ENCODE results near the gene PAQR5. TPM values are rescaled to one million over a fixed set of nuclear protein-coding genes. Genes with fewer than 3 reads are reported as not detected.

The PAQR5 gene
- total RNA-seq, 1 experiment from 2014 or later: 3.4 TPM

GRCh38 chr15:69367236-69367635, 68.5 kb downstream of the PAQR5 start:
- peaks cover 20% of the 10 kb centered on the region for H3K4me1 Mint-ChIP-seq (ENCODE audit: low read depth, unreplicated experiment)
- Histone ChIP-seq H3K36me3 (ENCODE audit: control insufficient read depth, insufficient read depth, low read length) (no peaks in the 10 kb centered on the region), H3K9me3 (0 out of 2 replicates have a peak, but pooled peaks cover 5% of the 10 kb centered on the region), H3K4me3 (ENCODE audit: low read depth, low read length) (no peak overlapping the region), H3K27me3 (replicated peaks; ENCODE audit: control insufficient read depth, insufficient read depth, low read length) (no peaks in the 10 kb centered on the region), H3K4me1 (peaks cover 11% of the 10 kb centered on the region)
- CTCF ChIA-PET: interaction anchor here (0.8 to 1.0 kb wide), 2 partner anchors 27 to 102 kb away, joined by 3 to 5 read pairs; no protein-coding TSS in a partner anchor
- TF ChIP-seq, protein P1, sequence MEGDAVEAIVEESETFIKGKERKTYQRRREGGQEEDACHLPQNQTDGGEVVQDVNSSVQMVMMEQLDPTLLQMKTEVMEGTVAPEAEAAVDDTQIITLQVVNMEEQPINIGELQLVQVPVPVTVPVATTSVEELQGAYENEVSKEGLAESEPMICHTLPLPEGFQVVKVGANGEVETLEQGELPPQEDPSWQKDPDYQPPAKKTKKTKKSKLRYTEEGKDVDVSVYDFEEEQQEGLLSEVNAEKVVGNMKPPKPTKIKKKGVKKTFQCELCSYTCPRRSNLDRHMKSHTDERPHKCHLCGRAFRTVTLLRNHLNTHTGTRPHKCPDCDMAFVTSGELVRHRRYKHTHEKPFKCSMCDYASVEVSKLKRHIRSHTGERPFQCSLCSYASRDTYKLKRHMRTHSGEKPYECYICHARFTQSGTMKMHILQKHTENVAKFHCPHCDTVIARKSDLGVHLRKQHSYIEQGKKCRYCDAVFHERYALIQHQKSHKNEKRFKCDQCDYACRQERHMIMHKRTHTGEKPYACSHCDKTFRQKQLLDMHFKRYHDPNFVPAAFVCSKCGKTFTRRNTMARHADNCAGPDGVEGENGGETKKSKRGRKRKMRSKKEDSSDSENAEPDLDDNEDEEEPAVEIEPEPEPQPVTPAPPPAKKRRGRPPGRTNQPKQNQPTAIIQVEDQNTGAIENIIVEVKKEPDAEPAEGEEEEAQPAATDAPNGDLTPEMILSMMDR (IDR thresholded peaks at IDR 0.05; ENCODE audit: insufficient read depth in 1 of 2, low read depth in 1 of 2, low read length in 1 of 2, severe bottlenecking in 1 of 2, unreplicated experiment in 1 of 2): no peak
- intact Hi-C loops (cut with micrococcal nuclease; ENCODE audit: unreplicated experiment): no loop called here
- peak overlapping the region; percentile 21 for H3K4me3 Mint-ChIP-seq (ENCODE audit: unreplicated experiment)
- H3K9me3 Mint-ChIP-seq (ENCODE audit: unreplicated experiment): no peaks in the 10 kb centered on the region
- H3K36me3 Mint-ChIP-seq (ENCODE audit: insufficient read depth, unreplicated experiment): no peaks in the 10 kb centered on the region
- peak overlapping the region; percentile 33 for H3K27ac Mint-ChIP-seq (ENCODE audit: unreplicated experiment)
- no peak for DNase-seq
- POLR2A ChIA-PET: interaction anchor here (0.5 to 1.5 kb wide), 3 partner anchors 47 to 96 kb away, joined by 3 to 8 read pairs (median 4); partner anchors contain the start of gene KIF23
- no TSS peak for BruUV-seq (replicated peaks)
- H3K27me3 Mint-ChIP-seq (ENCODE audit: insufficient read depth, unreplicated experiment): no peaks in the 10 kb centered on the region

DNA sequence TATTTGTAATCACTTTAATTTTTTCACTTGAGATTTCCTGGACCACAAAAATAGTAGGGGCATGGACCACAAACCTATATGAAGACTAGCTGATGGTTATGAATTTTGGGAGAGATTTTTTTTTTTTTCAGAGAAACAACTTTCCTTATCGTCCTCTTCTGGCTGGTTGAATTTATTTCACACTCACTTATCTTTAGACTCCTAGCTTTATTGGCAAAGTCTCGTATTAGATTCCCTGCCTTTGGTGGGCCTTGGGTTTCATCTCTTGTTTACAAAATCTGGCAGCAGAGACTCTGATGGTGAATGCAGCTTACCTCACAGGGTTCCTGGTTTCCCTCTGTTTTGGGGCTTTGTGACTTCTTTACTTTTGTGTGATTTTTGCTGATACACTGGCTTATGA, 70.9 kb downstream of the PAQR5 start:
- no peak overlapping the region for H3K27ac Mint-ChIP-seq (ENCODE audit: unreplicated experiment)
- H3K36me3 ChIP-seq (ENCODE audit: control insufficient read depth, insufficient read depth, low read length): no peaks in the 10 kb centered on the region
- no TSS peak for BruUV-seq (replicated peaks)
- ChIA-PET POLR2A (no interaction called here), CTCF (interaction anchor here (0.6 kb wide), 1 partner anchor 446 kb away, joined by 3 read pairs; no protein-coding TSS in a partner anchor)
- no peak overlapping the region for H3K4me3 ChIP-seq (ENCODE audit: low read depth, low read length)
- no peak for DNase-seq
- H3K4me1 ChIP-seq: peaks cover 11% of the 10 kb centered on the region
- no peaks in the 10 kb centered on the region for H3K27me3 ChIP-seq (replicated peaks; ENCODE audit: control insufficient read depth, insufficient read depth, low read length)
- H3K4me3 Mint-ChIP-seq (ENCODE audit: unreplicated experiment): no peak overlapping the region
- H3K4me1 Mint-ChIP-seq (ENCODE audit: low read depth, unreplicated experiment): peaks cover 12% of the 10 kb centered on the region
- TF ChIP-seq, protein P1 (IDR thresholded peaks at IDR 0.05; ENCODE audit: insufficient read depth in 1 of 2, low read depth in 1 of 2, low read length in 1 of 2, severe bottlenecking in 1 of 2, unreplicated experiment in 1 of 2): no peak
- H3K9me3 Mint-ChIP-seq (ENCODE audit: unreplicated experiment): peaks cover 10% of the 10 kb centered on the region
- intact Hi-C loops (cut with micrococcal nuclease; ENCODE audit: unreplicated experiment): no loop called here
- H3K27me3 Mint-ChIP-seq (ENCODE audit: insufficient read depth, unreplicated experiment): no peaks in the 10 kb centered on the region
- H3K9me3 ChIP-seq: 0 out of 2 replicates have a peak, but pooled peaks cover 5% of the 10 kb centered on the region
- no peaks in the 10 kb centered on the region for H3K36me3 Mint-ChIP-seq (ENCODE audit: insufficient read depth, unreplicated experiment)

- Histone ChIP-seq H3K4me3 (ENCODE audit: low read depth, low read length) (no peak overlapping the region), H3K9me3 (0 out of 2 replicates have a peak, but pooled peaks cover 2% of the 10 kb centered on the region), H3K27me3 (replicated peaks; ENCODE audit: control insufficient read depth, insufficient read depth, low read length) (no peaks in the 10 kb centered on the region), H3K4me1 (no peaks in the 10 kb centered on the region), H3K36me3 (ENCODE audit: control insufficient read depth, insufficient read depth, low read length) (no peaks in the 10 kb centered on the region)
- ChIA-PET POLR2A (no interaction called here), CTCF (no interaction called here)
- TF ChIP-seq, protein P1 (IDR thresholded peaks at IDR 0.05; ENCODE audit: insufficient read depth in 1 of 2, low read depth in 1 of 2, low read length in 1 of 2, severe bottlenecking in 1 of 2, unreplicated experiment in 1 of 2): no peak
- H3K9me3 Mint-ChIP-seq (ENCODE audit: unreplicated experiment): peaks cover 10% of the 10 kb centered on the region
- intact Hi-C loops (cut with micrococcal nuclease; ENCODE audit: unreplicated experiment): no loop called here
- H3K4me3 Mint-ChIP-seq (ENCODE audit: unreplicated experiment): no peak overlapping the region
- no peak overlapping the region for H3K27ac Mint-ChIP-seq (ENCODE audit: unreplicated experiment)
- no peak for DNase-seq
- no TSS peak for BruUV-seq (replicated peaks)
- no peaks in the 10 kb centered on the region for H3K27me3 Mint-ChIP-seq (ENCODE audit: insufficient read depth, unreplicated experiment)
- no peaks in the 10 kb centered on the region for H3K36me3 Mint-ChIP-seq (ENCODE audit: insufficient read depth, unreplicated experiment)
- H3K4me1 Mint-ChIP-seq (ENCODE audit: low read depth, unreplicated experiment): no peaks in the 10 kb centered on the region
These were observed 74.7 kb downstream of the PAQR5 start for GRCh38 chr15:69373406-69373805.
